ENCODE results near the gene RNF151.

The RNF151 gene

GRCh38 chr16:1998852-1999801 is 32.5 kb downstream of the RNF151 start:
- no peaks in the 10 kb centered on the region for H3K9me3 ChIP-seq (ENCODE audit: insufficient read depth, low read length)
- H3K4me2 ChIP-seq (ENCODE audit: low read depth, low read length, poor library complexity, severe bottlenecking) = no peak overlapping the region
- H3K36me3 ChIP-seq (ENCODE audit: low read length) = no peaks in the 10 kb centered on the region
- no peak overlapping the region for H2AFZ ChIP-seq (ENCODE audit: low read depth, low read length, severe bottlenecking)
- H3F3A ChIP-seq (ENCODE audit: insufficient read depth) = peaks cover 5% of the 10 kb centered on the region; the same call in 1 of the 2 replicates
- H3K9me2 ChIP-seq (replicated peaks; ENCODE audit: insufficient read depth, low read length) = no peaks in the 10 kb centered on the region
- no peak overlapping the region for H3K9ac ChIP-seq (ENCODE audit: low read length)
- H3K27ac ChIP-seq (ENCODE audit: low read depth, low read length) = no peak overlapping the region
- no peak for TF ChIP-seq EZH2phosphoT487 (conservative IDR thresholded peaks at IDR 0.05; ENCODE audit: low read length)
- no peak for TF ChIP-seq CTCF (IDR thresholded peaks at IDR 0.05; ENCODE audit: insufficient read depth, low read length, poor library complexity, severe bottlenecking)
- H3K79me2 ChIP-seq (ENCODE audit: insufficient read depth, low read length) = peaks cover 10% of the 10 kb centered on the region
- no peaks in the 10 kb centered on the region; the same call in 1 of the 2 replicates for H4K20me1 ChIP-seq (ENCODE audit: low read depth, low read length)
- H3K27me3 ChIP-seq (ENCODE audit: low read length) = no peaks in the 10 kb centered on the region
- no peak overlapping the region for H3K4me3 ChIP-seq (ENCODE audit: insufficient read depth, low read length, poor library complexity, severe bottlenecking)

GRCh38 chr16:1999866-2000514 is 33.3 kb downstream of the RNF151 start:
- Histone ChIP-seq H3K4me3 (ENCODE audit: insufficient read depth, low read length, poor library complexity, severe bottlenecking) (no peak overlapping the region), H2AFZ (ENCODE audit: low read depth, low read length, severe bottlenecking) (no peak overlapping the region), H3K27me3 (ENCODE audit: low read length) (no peaks in the 10 kb centered on the region), H3K27ac (ENCODE audit: low read depth, low read length) (no peak overlapping the region), H3K9me2 (replicated peaks; ENCODE audit: insufficient read depth, low read length) (no peaks in the 10 kb centered on the region), H4K20me1 (ENCODE audit: low read depth, low read length) (no peaks in the 10 kb centered on the region; the same call in 1 of the 2 replicates), H3K9me3 (ENCODE audit: insufficient read depth, low read length) (no peaks in the 10 kb centered on the region), H3K36me3 (ENCODE audit: low read length) (no peaks in the 10 kb centered on the region), H3K4me2 (ENCODE audit: low read depth, low read length, poor library complexity, severe bottlenecking) (no peak overlapping the region), H3F3A (ENCODE audit: insufficient read depth) (0 out of 2 replicates have a peak, but pooled peaks cover 3% of the 10 kb centered on the region), H3K79me2 (ENCODE audit: insufficient read depth, low read length) (peaks cover 17% of the 10 kb centered on the region), H3K9ac (ENCODE audit: low read length) (no peak overlapping the region)
- TF ChIP-seq EZH2phosphoT487 (conservative IDR thresholded peaks at IDR 0.05; ENCODE audit: low read length) (no peak), CTCF (IDR thresholded peaks at IDR 0.05; ENCODE audit: insufficient read depth, low read length, poor library complexity, severe bottlenecking) (no peak)

GRCh38 chr16:2001035-2001434 is 34.4 kb downstream of the RNF151 start:
- H3K36me3 ChIP-seq (ENCODE audit: low read length) = no peaks in the 10 kb centered on the region

More at GRCh38 chr16:2001035-2001434, 34.4 kb downstream of the RNF151 start:
- Histone ChIP-seq H4K20me1 (ENCODE audit: low read depth, low read length) (no peaks in the 10 kb centered on the region; the same call in 1 of the 2 replicates), H3K79me2 (ENCODE audit: insufficient read depth, low read length) (peaks cover 28% of the 10 kb centered on the region), H3K9me2 (replicated peaks; ENCODE audit: insufficient read depth, low read length) (no peaks in the 10 kb centered on the region), H2AFZ (ENCODE audit: low read depth, low read length, severe bottlenecking) (no peak overlapping the region), H3K4me2 (ENCODE audit: low read depth, low read length, poor library complexity, severe bottlenecking) (no peak overlapping the region), H3K27ac (ENCODE audit: low read depth, low read length) (no peak overlapping the region), H3K9ac (ENCODE audit: low read length) (no peak overlapping the region), H3K27me3 (ENCODE audit: low read length) (no peaks in the 10 kb centered on the region), H3F3A (ENCODE audit: insufficient read depth) (0 out of 2 replicates have a peak, but pooled peaks cover 3% of the 10 kb centered on the region), H3K4me3 (ENCODE audit: insufficient read depth, low read length, poor library complexity, severe bottlenecking) (no peak overlapping the region), H3K9me3 (ENCODE audit: insufficient read depth, low read length) (no peaks in the 10 kb centered on the region)
- no peak for TF ChIP-seq CTCF (IDR thresholded peaks at IDR 0.05; ENCODE audit: insufficient read depth, low read length, poor library complexity, severe bottlenecking)
- no peak for TF ChIP-seq EZH2phosphoT487 (conservative IDR thresholded peaks at IDR 0.05; ENCODE audit: low read length)

Measured in SU-DHL-6 (cell line).